HepG2 (cell line): ENCODE results near the gene STX4.

ENCODE experiments used
- CEBPG ChIP-seq: IDR thresholded peaks from 2 replicates; pipeline ENCODE4 v1.6.1; 2016
- GABPA ChIP-seq, 2 experiments: IDR thresholded peaks; 2 replicates each; pipeline ENCODE4 v1.6.1; 2011 to 2016; ENCODE audit warnings: low read depth in 2 of 2, low read length in 1 of 2, missing biosample characterization in 1 of 2, missing genetic modification characterization in 1 of 2
- MAFF ChIP-seq: IDR thresholded peaks from 2 replicates; pipeline ENCODE4 v1.6.1; 2011; ENCODE audit warnings: low read depth, low read length, improper control_type of control experiment
- MXI1 ChIP-seq: IDR thresholded peaks from 3 replicates; pipeline ENCODE4 v1.6.1; 2012; ENCODE audit warnings: low read depth, low read length, inconsistent platforms, borderline replicate concordance
- RAD51 ChIP-seq: fragments of 450-650 bp; IDR thresholded peaks from 2 replicates; pipeline ENCODE4 v1.6.1; 2016; ENCODE audit warnings: borderline replicate concordance
- RBM39 ChIP-seq: fragments of 200-400 bp; formaldehyde crosslinking; IDR thresholded peaks from one replicate; pipeline ENCODE4 v1.6.1; 2018; ENCODE audit warnings: antibody characterized with exemption, mild to moderate bottlenecking, low read depth, low read length; ENCODE audit not compliant: poor library complexity, severe bottlenecking
- SOX5 ChIP-seq: IDR thresholded peaks from 2 replicates; pipeline ENCODE4 v1.6.1; 2016; ENCODE audit warnings: borderline replicate concordance
- TF ChIP-seq, protein P1 (sequence below): sonication (generic); formaldehyde crosslinking; IDR thresholded peaks from 2 replicates; pipeline ENCODE4 v1.5.0; 2020; ENCODE audit warnings: mild to moderate bottlenecking, missing genetic modification reagents, moderate library complexity

GRCh38 chr16:31023252-31023602, 10.1 kb upstream of the STX4 start:
- no peak for TF ChIP-seq RBM39
- TF ChIP-seq MAFF, result no peak
- no peak for TF ChIP-seq SOX5 (CRISPR knock-in tag)
- no peak for TF ChIP-seq MXI1
- no peak for TF ChIP-seq RAD51
- no peak for TF ChIP-seq GABPA (IDR thresholded peaks at IDR 0.05; ENCODE audit: low read depth, low read length)
- no peak for TF ChIP-seq GABPA (CRISPR knock-in tag; IDR thresholded peaks at IDR 0.05; ENCODE audit: low read depth)
- TF ChIP-seq, protein P1, sequence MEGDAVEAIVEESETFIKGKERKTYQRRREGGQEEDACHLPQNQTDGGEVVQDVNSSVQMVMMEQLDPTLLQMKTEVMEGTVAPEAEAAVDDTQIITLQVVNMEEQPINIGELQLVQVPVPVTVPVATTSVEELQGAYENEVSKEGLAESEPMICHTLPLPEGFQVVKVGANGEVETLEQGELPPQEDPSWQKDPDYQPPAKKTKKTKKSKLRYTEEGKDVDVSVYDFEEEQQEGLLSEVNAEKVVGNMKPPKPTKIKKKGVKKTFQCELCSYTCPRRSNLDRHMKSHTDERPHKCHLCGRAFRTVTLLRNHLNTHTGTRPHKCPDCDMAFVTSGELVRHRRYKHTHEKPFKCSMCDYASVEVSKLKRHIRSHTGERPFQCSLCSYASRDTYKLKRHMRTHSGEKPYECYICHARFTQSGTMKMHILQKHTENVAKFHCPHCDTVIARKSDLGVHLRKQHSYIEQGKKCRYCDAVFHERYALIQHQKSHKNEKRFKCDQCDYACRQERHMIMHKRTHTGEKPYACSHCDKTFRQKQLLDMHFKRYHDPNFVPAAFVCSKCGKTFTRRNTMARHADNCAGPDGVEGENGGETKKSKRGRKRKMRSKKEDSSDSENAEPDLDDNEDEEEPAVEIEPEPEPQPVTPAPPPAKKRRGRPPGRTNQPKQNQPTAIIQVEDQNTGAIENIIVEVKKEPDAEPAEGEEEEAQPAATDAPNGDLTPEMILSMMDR (CRISPR knock-in tag), result no peak
- no peak for TF ChIP-seq CEBPG (CRISPR knock-in tag)
